H1 (cell line): ENCODE data around the gene RNASE13. TPM values are rescaled to one million over a fixed set of nuclear protein-coding genes. Genes with fewer than 3 reads are reported as not detected.

Source experiments
- CTCF ChIA-PET: fragments of 300-600 bp; sonication (Branson Sonifier 250); formaldehyde crosslinking; loops from one replicate; lab custom pipeline; 2021; ENCODE audit not compliant: partially characterized antibody; lab: Charles Lee
- POLR2A ChIA-PET: fragments of 300-600 bp; sonication (Branson Sonifier 250); formaldehyde crosslinking; loops from one replicate; lab custom pipeline; 2021; ENCODE audit warnings: inconsistent platforms; ENCODE audit not compliant: partially characterized antibody; lab: Charles Lee
- DNase-seq, 2 experiments: peaks; one replicate each; pipeline versions ENCODE4 v3.0.0 to v3.0.0-alpha.2; 2010 to 2022; ENCODE audit warnings: low spot score in 2 of 2, low read depth in 1 of 2, mixed read lengths in 1 of 2
- FAIRE-seq: peaks from 2 replicates; lab custom pipeline; 2011; peaks lifted over from hg19 to GRCh38; lab: Jason Lieb, UNC
- H2AFZ ChIP-seq: 2 replicates; pipeline ENCODE4 v1.8.1; 2012; ENCODE audit warnings: low read length, inconsistent platforms
- H2AK5ac ChIP-seq: 2 replicates; pipeline ENCODE4 v1.6.1; 2013; ENCODE audit warnings: low read depth, low read length
- H2BK120ac ChIP-seq: replicated peaks from 2 replicates; pipeline ENCODE3; 2013; ENCODE audit warnings: low read depth, low read length, inconsistent platforms
- H2BK12ac ChIP-seq: 2 replicates; pipeline ENCODE4 v1.6.1; 2013; ENCODE audit warnings: low read depth, low read length
- H2BK15ac ChIP-seq: 2 replicates; pipeline ENCODE4 v1.6.1; 2013; ENCODE audit warnings: low read length
- H2BK20ac ChIP-seq: 2 replicates; pipeline ENCODE4 v1.6.1; 2013; ENCODE audit warnings: low read length
- H2BK5ac ChIP-seq: 2 replicates; pipeline ENCODE4 v1.6.1; 2013; ENCODE audit warnings: low read depth, low read length
- H3K14ac ChIP-seq: 2 replicates; pipeline ENCODE4 v1.6.1; 2013; ENCODE audit warnings: inconsistent platforms; ENCODE audit not compliant: insufficient read length
- H3K18ac ChIP-seq: 2 replicates; pipeline ENCODE4 v1.6.1; 2013; ENCODE audit warnings: low read length; ENCODE audit errors: extremely low read depth
- H3K23ac ChIP-seq: 2 replicates; pipeline ENCODE4 v1.6.1; 2013; ENCODE audit warnings: inconsistent platforms; ENCODE audit not compliant: insufficient read length
- H3K23me2 ChIP-seq: 2 replicates; pipeline ENCODE4 v1.6.1; 2013; ENCODE audit warnings: low read depth, low read length
- H3K27ac ChIP-seq: 2 replicates; pipeline ENCODE4 v1.6.1; 2011; ENCODE audit warnings: low read depth, low read length, inconsistent platforms
- H3K27me3 ChIP-seq, 4 experiments: replicated peaks in 1 of 4; 1 replicate in 1 of 4; 2 replicates in 3 of 4; pipeline versions ENCODE4 v1.6.1 to v1.8.1; 2011 to 2013; ENCODE audit warnings: low read length in 3 of 4, mild to moderate bottlenecking in 3 of 4, inconsistent platforms in 2 of 4, mixed read lengths in 2 of 4, moderate library complexity in 1 of 4; ENCODE audit not compliant: control insufficient read depth in 3 of 4, insufficient read depth in 3 of 4; ENCODE audit errors: extremely low read depth in 1 of 4
- H3K36me3 ChIP-seq, 4 experiments: 2 replicates each; pipeline versions ENCODE4 v1.6.1 to v1.8.1; 2011 to 2013; ENCODE audit warnings: mild to moderate bottlenecking in 4 of 4, low read length in 3 of 4, moderate library complexity in 2 of 4, control low read depth in 1 of 4, inconsistent platforms in 1 of 4; ENCODE audit not compliant: insufficient read depth in 4 of 4, control insufficient read depth in 2 of 4
- H3K4ac ChIP-seq: replicated peaks from 2 replicates; pipeline ENCODE3; 2013; ENCODE audit warnings: low read length, low read depth, mixed read lengths, inconsistent platforms; ENCODE audit not compliant: insufficient read length
- H3K4me1 ChIP-seq, 4 experiments: replicated peaks in 1 of 4; 1 replicate in 1 of 4; 2 replicates in 3 of 4; pipeline versions ENCODE4 v1.6.1 to v1.8.1; 2011 to 2013; ENCODE audit warnings: low read length in 3 of 4, inconsistent platforms in 2 of 4, mixed read lengths in 1 of 4; ENCODE audit not compliant: insufficient read depth in 4 of 4, control insufficient read depth in 3 of 4
- H3K4me2 ChIP-seq, 2 experiments: 2 replicates each; pipeline versions ENCODE4 v1.6.1 to v1.8.1; 2011 to 2013; ENCODE audit warnings: low read depth in 2 of 2, low read length in 2 of 2, control low read depth in 1 of 2, inconsistent platforms in 1 of 2, mild to moderate bottlenecking in 1 of 2; ENCODE audit not compliant: insufficient read depth in 1 of 2
- H3K4me3 ChIP-seq, 4 experiments: fragments of 200-600, 300-600 bp in 1 of 4; sonication (generic), shearing (Covaris generic), sonication (Bioruptor Twin) in 1 of 4; 2 replicates each; pipeline versions ENCODE4 v1.5.1 to v1.8.1; 2011 to 2016; ENCODE audit warnings: low read length in 4 of 4, low read depth in 3 of 4, control low read depth in 2 of 4, inconsistent platforms in 2 of 4, mild to moderate bottlenecking in 2 of 4, mixed read lengths in 1 of 4, moderate library complexity in 1 of 4; ENCODE audit not compliant: insufficient read depth in 2 of 4; ENCODE audit errors: extremely low read depth in 1 of 4
- H3K56ac ChIP-seq: replicated peaks from 2 replicates; pipeline ENCODE3; 2013; ENCODE audit warnings: low read depth, mild to moderate bottlenecking, mixed read lengths, low read length, inconsistent platforms; ENCODE audit not compliant: insufficient read length
- H3K79me1 ChIP-seq: 2 replicates; pipeline ENCODE4 v1.6.1; 2013; ENCODE audit warnings: low read depth, low read length, control low read depth
- H3K79me2 ChIP-seq, 2 experiments: 2 replicates each; pipeline versions ENCODE4 v1.6.1 to v1.8.1; 2012 to 2013; ENCODE audit warnings: low read length in 2 of 2, mild to moderate bottlenecking in 2 of 2, inconsistent platforms in 1 of 2; ENCODE audit not compliant: insufficient read depth in 2 of 2, control insufficient read depth in 1 of 2
- H3K9ac ChIP-seq, 4 experiments: replicated peaks in 1 of 4; 1 replicate in 1 of 4; 2 replicates in 3 of 4; pipeline versions ENCODE4 v1.6.1 to v1.8.1; 2011 to 2013; ENCODE audit warnings: low read depth in 3 of 4, low read length in 3 of 4, control low read depth in 2 of 4, mild to moderate bottlenecking in 2 of 4, moderate library complexity in 2 of 4, inconsistent platforms in 1 of 4; ENCODE audit errors: extremely low read depth in 1 of 4
- H3K9me3 ChIP-seq, 2 experiments: 2 replicates each; pipeline versions ENCODE4 v1.6.1 to v1.8.1; 2012 to 2013; ENCODE audit warnings: mild to moderate bottlenecking in 2 of 2, moderate library complexity in 2 of 2, control low read depth in 1 of 2, inconsistent platforms in 1 of 2, low read depth in 1 of 2, low read length in 1 of 2, mixed read lengths in 1 of 2; ENCODE audit not compliant: insufficient read depth in 2 of 2
- H4K20me1 ChIP-seq, 2 experiments: replicated peaks in 1 of 2; 2 replicates each; pipeline versions ENCODE3 to v1.8.1; 2011 to 2013; ENCODE audit warnings: inconsistent platforms in 2 of 2, low read length in 2 of 2, mild to moderate bottlenecking in 1 of 2; ENCODE audit not compliant: insufficient read depth in 2 of 2, control insufficient read depth in 1 of 2
- H4K5ac ChIP-seq: 2 replicates; pipeline ENCODE4 v1.6.1; 2013; ENCODE audit warnings: low read length, low read depth, mixed read lengths, inconsistent platforms; ENCODE audit not compliant: insufficient read length
- H4K8ac ChIP-seq: 2 replicates; pipeline ENCODE4 v1.8.0; 2013; ENCODE audit warnings: mild to moderate bottlenecking, moderate library complexity, low read length, inconsistent platforms; ENCODE audit not compliant: insufficient read depth; ENCODE audit errors: extremely low read depth
- H4K91ac ChIP-seq: replicated peaks from 2 replicates; pipeline ENCODE3; 2013; ENCODE audit warnings: low read length, mixed read lengths, inconsistent platforms; ENCODE audit not compliant: insufficient read length
- ASH2L ChIP-seq: fragments of 200-600, 300-600 bp; sonication (generic); IDR thresholded peaks from one replicate; pipeline ENCODE4 v1.7.1; 2017; ENCODE audit warnings: low read length
- CHD2 ChIP-seq: IDR thresholded peaks from 2 replicates; pipeline ENCODE4 v1.6.1; 2012; ENCODE audit warnings: low read length, improper control_type of control experiment
- EZH2 ChIP-seq: fragments of 200-600 bp; sonication (generic); IDR thresholded peaks from 2 replicates; pipeline ENCODE4 v1.7.1; 2012; ENCODE audit warnings: low read depth, mild to moderate bottlenecking, moderate library complexity, low read length, inconsistent platforms; ENCODE audit not compliant: severe bottlenecking
- HDAC2 ChIP-seq, 2 experiments: fragments of 300-600 bp in 1 of 2; sonication (generic) in 1 of 2; IDR thresholded peaks; 2 replicates each; pipeline ENCODE4 v1.6.1; 2011 to 2012; ENCODE audit warnings: low read depth in 2 of 2, low read length in 2 of 2, mild to moderate bottlenecking in 2 of 2, moderate library complexity in 2 of 2, borderline replicate concordance in 1 of 2, inconsistent platforms in 1 of 2
- JUN ChIP-seq: IDR thresholded peaks from 2 replicates; pipeline ENCODE4 v1.6.1; 2011; ENCODE audit warnings: low read depth, mild to moderate bottlenecking, improper control_type of control experiment, low read length
- NANOG ChIP-seq: IDR thresholded peaks from 2 replicates; pipeline ENCODE4 v1.6.1; 2011; ENCODE audit warnings: low read length, low read depth, mild to moderate bottlenecking, inconsistent platforms; ENCODE audit not compliant: insufficient read depth, poor library complexity, severe bottlenecking
- RAD21 ChIP-seq, 2 experiments: IDR thresholded peaks in 1 of 2; conservative IDR thresholded peaks in 1 of 2; 2 replicates each; pipeline ENCODE4 v1.6.1; 2011; ENCODE audit warnings: low read depth in 2 of 2, low read length in 2 of 2, improper control_type of control experiment in 1 of 2, inconsistent platforms in 1 of 2, mild to moderate bottlenecking in 1 of 2, moderate library complexity in 1 of 2
- RNF2 ChIP-seq: fragments of 200-900, 300-1000 bp; sonication (generic); IDR thresholded peaks from 2 replicates; pipeline ENCODE4 v1.7.1; 2016; ENCODE audit warnings: borderline replicate concordance, low read depth, mild to moderate bottlenecking, antibody characterized with exemption, low read length; ENCODE audit not compliant: poor library complexity, severe bottlenecking; ENCODE audit errors: missing control alignments
- RXRA ChIP-seq: IDR thresholded peaks from 2 replicates; pipeline ENCODE4 v1.6.1; 2011; ENCODE audit warnings: low read depth, mild to moderate bottlenecking, low read length, moderate library complexity; ENCODE audit not compliant: insufficient read depth
- SIRT6 ChIP-seq: IDR thresholded peaks from one replicate; pipeline ENCODE4 v1.7.1; 2012; ENCODE audit warnings: low read length, inconsistent platforms
- SUZ12 ChIP-seq: fragments of 200-600 bp; sonication (generic); IDR thresholded peaks from 2 replicates; pipeline ENCODE4 v1.6.1; 2012; ENCODE audit warnings: mild to moderate bottlenecking, inconsistent platforms, low read length, moderate library complexity, mixed read lengths
- TAF1 ChIP-seq: IDR thresholded peaks from 2 replicates; pipeline ENCODE4 v1.6.1; 2011; ENCODE audit warnings: mild to moderate bottlenecking, low read depth, low read length
- ZNF274 ChIP-seq: IDR thresholded peaks from 2 replicates; pipeline ENCODE4 v1.7.0; 2012; ENCODE audit warnings: low read length, borderline replicate concordance; ENCODE audit errors: extremely low read depth
- WGBS, 2 experiments: shearing (Covaris generic) in 1 of 2; methylation state at CpG; one replicate each; pipeline versions ENCODE4 v1.1.6 to v1.1.7; 2013 to 2015; ENCODE audit warnings: low lambda C conversion rate in 2 of 2, mixed read lengths in 2 of 2, inconsistent platforms in 1 of 2, low coverage in 1 of 2, missing lambda C conversion rate in 1 of 2; ENCODE audit not compliant: insufficient replicate concordance in 2 of 2, insufficient coverage in 1 of 2, insufficient read length in 1 of 2; ENCODE audit errors: extremely low coverage in 1 of 2, missing lambda C conversion rate in 1 of 2; 5-methylcytosine and 5-hydroxymethylcytosine counted together
- polyA plus RNA-seq, 7 experiments: library from polyadenylated mRNA; depleted of rRNA in 3 of 7; stranded (reverse) in 5 of 7; unstranded in 2 of 7; fragments of >200 nt in 5 of 7; fragments of 200-250 nt in 2 of 7; gene quantifications; 1 replicate in 5 of 7; 2 replicates in 1 of 7; 4 replicates in 1 of 7; pipeline versions ENCODE4 v1.2.1 to v1.2.3, GENCODE V29; 2011 to 2013; ENCODE audit warnings: missing spikeins in 2 of 7, mixed read lengths in 2 of 7
- total RNA-seq: library from RNA; stranded (reverse); fragmentation: NEBNext Ultra II Directional; extraction: Animal tissue kit (Norgen Biotek cat#: 25700); gene quantifications from 2 replicates; pipeline ENCODE4 v1.2.1, GENCODE V29; 2021

Gene RNASE13
- total and polyA plus RNA-seq, 2 of the 8 experiments (the other 6 are each of a cell fraction or from before 2014, with no cell fraction given): not detected

DNA sequence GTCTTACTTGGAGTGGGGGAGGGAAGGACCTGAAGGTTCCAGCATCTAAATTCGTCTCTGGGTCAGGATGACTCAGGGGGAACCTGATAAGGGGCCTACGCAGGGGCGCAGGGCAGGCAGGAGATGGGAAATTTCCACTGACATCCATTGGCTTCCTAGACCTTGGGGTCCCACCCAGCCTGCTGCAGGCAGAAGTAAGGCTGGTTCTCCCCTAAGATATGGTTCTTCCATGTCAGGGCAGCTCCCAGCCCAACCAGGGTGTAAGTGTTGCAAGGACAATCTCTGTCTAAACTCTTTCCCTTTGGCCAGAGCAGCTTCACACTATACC, 7.7 kb downstream of the RNASE13 start:
- Histone ChIP-seq H4K8ac (no peak overlapping the region), H3K23me2 (peaks cover 15% of the 10 kb centered on the region), H3K4me1 (peaks cover 4 to 22% (median 14%) of the 10 kb centered on the region in 4 experiments; a peak in 6 of 7 replicates), H2AK5ac (no peak overlapping the region), H3K4me3 (peak overlapping the region in 1 of 4 experiments; percentile 92; a peak in 1 of 8 replicates), H2BK5ac (0 out of 2 replicates have a peak overlapping the region, but pooled peaks have one; percentile 93), H2BK20ac (0 out of 2 replicates have a peak overlapping the region, but pooled peaks have one; percentile 53), H3K36me3 (no peaks in the 10 kb centered on the region), H2BK15ac (no peak overlapping the region), H4K91ac (peak overlapping the region; percentile 8), H3K79me1 (no peaks in the 10 kb centered on the region), H3K27ac (no peak overlapping the region), H4K20me1 (no peaks in the 10 kb centered on the region), H3K23ac (no peak overlapping the region), H3K9me3 (no peaks in the 10 kb centered on the region), H3K56ac (no peak overlapping the region), H3K79me2 (no peaks in the 10 kb centered on the region), H3K9ac (no peak overlapping the region; a peak in 1 of 7 replicates), H2AFZ (no peak overlapping the region), H3K18ac (no peak overlapping the region), H2BK12ac (peak overlapping the region; percentile 78), H3K27me3 (peaks cover 2 to 25% (median 21%) of the 10 kb centered on the region in 4 experiments; a peak in 6 of 7 replicates), H3K14ac (no peak overlapping the region), H4K5ac (no peak overlapping the region), H3K4me2 (peak overlapping the region; percentile 93 to 94; a peak in 3 of 4 replicates), H2BK120ac (no peak overlapping the region), H3K4ac (no peak overlapping the region)
- 58% methylated on average over 3 of the region's 3 CpGs; no CpG with 5 or more reads in 1 of the 2 experiments for WGBS, 2 experiments
- no peak for FAIRE-seq
- CTCF ChIA-PET: interaction anchor here (0.7 to 2.6 kb wide), 9 partner anchors 9 to 1811 kb away, joined by 3 to 18 read pairs (median 4); partner anchors contain the start of gene ARHGEF40
- no peak for DNase-seq
- POLR2A ChIA-PET: interaction anchor here (1.1 to 2.3 kb wide), 8 partner anchors 12 to 73 kb away, joined by 3 to 10 read pairs (median 4); no protein-coding TSS in a partner anchor
- no peak for TF ChIP-seq HDAC2 (IDR thresholded peaks at IDR 0.05; ENCODE audit: borderline replicate concordance in 1 of 2, low read depth in 2 of 2, low read length in 2 of 2)
- no peak for TF ChIP-seq RNF2
- no peak for TF ChIP-seq ASH2L
- TF ChIP-seq TAF1: no peak
- TF ChIP-seq SUZ12: no peak
- no peak for TF ChIP-seq RXRA
- TF ChIP-seq CHD2: no peak
- TF ChIP-seq ZNF274: no peak
- TF ChIP-seq SIRT6: no peak
- no peak for TF ChIP-seq EZH2
- no peak for TF ChIP-seq NANOG
- no peak for TF ChIP-seq RAD21 (IDR thresholded peaks at IDR 0.05 in 1 of 2, conservative IDR thresholded peaks at IDR 0.05 in 1 of 2; ENCODE audit: low read depth in 2 of 2, low read length in 2 of 2)
- TF ChIP-seq JUN: no peak
